ENCODE measurements around the gene CLNK. TPM values are rescaled to one million over a fixed set of nuclear protein-coding genes. Genes with fewer than 3 reads are reported as not detected.

The CLNK gene
- total and polyA plus RNA-seq, 4 donors: under 0.01 to 0.01 (median under 0.01) TPM; not detected in 1

DNA sequence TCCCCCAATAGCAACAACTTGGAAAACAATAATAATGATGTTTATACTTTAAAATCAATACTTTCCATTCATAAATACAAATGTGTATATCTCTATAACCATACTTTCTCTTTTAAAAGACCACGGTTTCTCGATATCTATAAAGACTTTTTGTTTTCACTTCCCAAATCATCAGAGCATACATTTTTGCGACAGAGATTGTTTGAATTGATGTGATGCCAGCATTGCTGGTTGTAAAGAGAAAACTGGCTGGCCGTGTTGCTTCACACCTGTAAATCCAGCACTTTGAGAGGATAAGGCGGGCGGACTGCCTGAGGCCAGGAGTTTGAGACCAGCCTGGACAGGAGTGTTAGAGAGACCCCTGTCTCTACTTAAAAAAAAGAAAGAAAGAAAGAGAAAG is 149.7 kb downstream of the CLNK start:
- Histone ChIP-seq H3K4me3 (ENCODE audit: low read depth in 1 of 3, low read length in 3 of 3) (no peak overlapping the region), H3K9ac (ENCODE audit: low read depth in 1 of 2, low read length in 2 of 2) (no peak overlapping the region), H3K4me1 (ENCODE audit: control insufficient read depth in 4 of 4, insufficient read depth in 4 of 4, low read length in 3 of 4) (no peaks in the 10 kb centered on the region), H3K27ac (ENCODE audit: low read depth in 1 of 2, low read length in 2 of 2) (no peak overlapping the region), H3K27me3 (ENCODE audit: control insufficient read depth in 4 of 4, insufficient read depth in 4 of 4, low read length in 3 of 4) (peaks cover 0 to 3% (median 0%) of the 10 kb centered on the region in 4 donors), H3K36me3 (ENCODE audit: control insufficient read depth in 4 of 4, insufficient read depth in 3 of 4, low read depth in 1 of 4, low read length in 3 of 4) (no peaks in the 10 kb centered on the region), H3K9me3 (ENCODE audit: control insufficient read depth in 4 of 4, low read length in 3 of 4) (no peaks in the 10 kb centered on the region)
- 74% methylated on average over 6 of the region's 6 CpGs for WGBS
- TF ChIP-seq YY1 (IDR thresholded peaks at IDR 0.05) (no peak), HNF4A (conservative IDR thresholded peaks at IDR 0.05) (no peak), GABPA (IDR thresholded peaks at IDR 0.05 in 1 of 2, conservative IDR thresholded peaks at IDR 0.05 in 1 of 2) (no peak), HNF4G (IDR thresholded peaks at IDR 0.05) (no peak)
- TF ChIP-seq, protein P1, sequence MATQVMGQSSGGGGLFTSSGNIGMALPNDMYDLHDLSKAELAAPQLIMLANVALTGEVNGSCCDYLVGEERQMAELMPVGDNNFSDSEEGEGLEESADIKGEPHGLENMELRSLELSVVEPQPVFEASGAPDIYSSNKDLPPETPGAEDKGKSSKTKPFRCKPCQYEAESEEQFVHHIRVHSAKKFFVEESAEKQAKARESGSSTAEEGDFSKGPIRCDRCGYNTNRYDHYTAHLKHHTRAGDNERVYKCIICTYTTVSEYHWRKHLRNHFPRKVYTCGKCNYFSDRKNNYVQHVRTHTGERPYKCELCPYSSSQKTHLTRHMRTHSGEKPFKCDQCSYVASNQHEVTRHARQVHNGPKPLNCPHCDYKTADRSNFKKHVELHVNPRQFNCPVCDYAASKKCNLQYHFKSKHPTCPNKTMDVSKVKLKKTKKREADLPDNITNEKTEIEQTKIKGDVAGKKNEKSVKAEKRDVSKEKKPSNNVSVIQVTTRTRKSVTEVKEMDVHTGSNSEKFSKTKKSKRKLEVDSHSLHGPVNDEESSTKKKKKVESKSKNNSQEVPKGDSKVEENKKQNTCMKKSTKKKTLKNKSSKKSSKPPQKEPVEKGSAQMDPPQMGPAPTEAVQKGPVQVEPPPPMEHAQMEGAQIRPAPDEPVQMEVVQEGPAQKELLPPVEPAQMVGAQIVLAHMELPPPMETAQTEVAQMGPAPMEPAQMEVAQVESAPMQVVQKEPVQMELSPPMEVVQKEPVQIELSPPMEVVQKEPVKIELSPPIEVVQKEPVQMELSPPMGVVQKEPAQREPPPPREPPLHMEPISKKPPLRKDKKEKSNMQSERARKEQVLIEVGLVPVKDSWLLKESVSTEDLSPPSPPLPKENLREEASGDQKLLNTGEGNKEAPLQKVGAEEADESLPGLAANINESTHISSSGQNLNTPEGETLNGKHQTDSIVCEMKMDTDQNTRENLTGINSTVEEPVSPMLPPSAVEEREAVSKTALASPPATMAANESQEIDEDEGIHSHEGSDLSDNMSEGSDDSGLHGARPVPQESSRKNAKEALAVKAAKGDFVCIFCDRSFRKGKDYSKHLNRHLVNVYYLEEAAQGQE (IDR thresholded peaks at IDR 0.05): no peak
- TF ChIP-seq, protein P2, sequence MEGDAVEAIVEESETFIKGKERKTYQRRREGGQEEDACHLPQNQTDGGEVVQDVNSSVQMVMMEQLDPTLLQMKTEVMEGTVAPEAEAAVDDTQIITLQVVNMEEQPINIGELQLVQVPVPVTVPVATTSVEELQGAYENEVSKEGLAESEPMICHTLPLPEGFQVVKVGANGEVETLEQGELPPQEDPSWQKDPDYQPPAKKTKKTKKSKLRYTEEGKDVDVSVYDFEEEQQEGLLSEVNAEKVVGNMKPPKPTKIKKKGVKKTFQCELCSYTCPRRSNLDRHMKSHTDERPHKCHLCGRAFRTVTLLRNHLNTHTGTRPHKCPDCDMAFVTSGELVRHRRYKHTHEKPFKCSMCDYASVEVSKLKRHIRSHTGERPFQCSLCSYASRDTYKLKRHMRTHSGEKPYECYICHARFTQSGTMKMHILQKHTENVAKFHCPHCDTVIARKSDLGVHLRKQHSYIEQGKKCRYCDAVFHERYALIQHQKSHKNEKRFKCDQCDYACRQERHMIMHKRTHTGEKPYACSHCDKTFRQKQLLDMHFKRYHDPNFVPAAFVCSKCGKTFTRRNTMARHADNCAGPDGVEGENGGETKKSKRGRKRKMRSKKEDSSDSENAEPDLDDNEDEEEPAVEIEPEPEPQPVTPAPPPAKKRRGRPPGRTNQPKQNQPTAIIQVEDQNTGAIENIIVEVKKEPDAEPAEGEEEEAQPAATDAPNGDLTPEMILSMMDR (IDR thresholded peaks at IDR 0.05; ENCODE audit: low read depth, low read length, missing input control): no peak
- no peak for DNase-seq (ENCODE audit: low spot score)

DNA sequence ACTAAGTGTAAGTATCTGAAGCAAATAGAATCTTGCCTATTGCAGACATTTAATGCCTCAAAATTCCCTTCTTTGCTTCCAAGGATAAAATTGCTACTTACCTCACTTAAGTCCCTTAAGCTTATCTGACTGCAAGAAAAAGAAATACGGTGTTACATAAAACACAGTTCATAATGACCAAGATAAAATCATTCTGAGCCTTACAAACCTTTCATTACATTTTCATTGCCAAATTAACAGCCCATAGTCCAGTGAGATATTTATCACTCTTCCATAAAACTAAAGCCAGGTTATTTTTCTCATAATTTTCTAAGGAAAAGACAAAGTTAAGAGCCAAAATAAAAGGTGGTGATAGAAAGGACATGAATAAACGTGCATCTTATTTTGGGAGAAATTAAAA is 152.4 kb downstream of the CLNK start:
- WGBS: 80% methylated on average over 2 of the region's 2 CpGs

More for the DNA sequence above, 152.4 kb downstream of the CLNK start:
- no peak for TF ChIP-seq SP1 (IDR thresholded peaks at IDR 0.05)
- no peak for TF ChIP-seq RAD21 (IDR thresholded peaks at IDR 0.05)
- TF ChIP-seq, protein P1 (IDR thresholded peaks at IDR 0.05): no peak
- TF ChIP-seq YY1 (IDR thresholded peaks at IDR 0.05): no peak
- TF ChIP-seq RXRA (IDR thresholded peaks at IDR 0.05): no peak
- TF ChIP-seq, protein P3, sequence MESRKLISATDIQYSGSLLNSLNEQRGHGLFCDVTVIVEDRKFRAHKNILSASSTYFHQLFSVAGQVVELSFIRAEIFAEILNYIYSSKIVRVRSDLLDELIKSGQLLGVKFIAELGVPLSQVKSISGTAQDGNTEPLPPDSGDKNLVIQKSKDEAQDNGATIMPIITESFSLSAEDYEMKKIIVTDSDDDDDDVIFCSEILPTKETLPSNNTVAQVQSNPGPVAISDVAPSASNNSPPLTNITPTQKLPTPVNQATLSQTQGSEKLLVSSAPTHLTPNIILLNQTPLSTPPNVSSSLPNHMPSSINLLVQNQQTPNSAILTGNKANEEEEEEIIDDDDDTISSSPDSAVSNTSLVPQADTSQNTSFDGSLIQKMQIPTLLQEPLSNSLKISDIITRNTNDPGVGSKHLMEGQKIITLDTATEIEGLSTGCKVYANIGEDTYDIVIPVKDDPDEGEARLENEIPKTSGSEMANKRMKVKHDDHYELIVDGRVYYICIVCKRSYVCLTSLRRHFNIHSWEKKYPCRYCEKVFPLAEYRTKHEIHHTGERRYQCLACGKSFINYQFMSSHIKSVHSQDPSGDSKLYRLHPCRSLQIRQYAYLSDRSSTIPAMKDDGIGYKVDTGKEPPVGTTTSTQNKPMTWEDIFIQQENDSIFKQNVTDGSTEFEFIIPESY (IDR thresholded peaks at IDR 0.05): no peak
- no peak for TF ChIP-seq JUND (IDR thresholded peaks at IDR 0.05)
- no peak for TF ChIP-seq NR2F2 (IDR thresholded peaks at IDR 0.05)
- TF ChIP-seq, protein P2 (IDR thresholded peaks at IDR 0.05; ENCODE audit: low read depth, low read length, missing input control): no peak
- TF ChIP-seq, protein P4, sequence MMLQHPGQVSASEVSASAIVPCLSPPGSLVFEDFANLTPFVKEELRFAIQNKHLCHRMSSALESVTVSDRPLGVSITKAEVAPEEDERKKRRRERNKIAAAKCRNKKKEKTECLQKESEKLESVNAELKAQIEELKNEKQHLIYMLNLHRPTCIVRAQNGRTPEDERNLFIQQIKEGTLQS (IDR thresholded peaks at IDR 0.05): no peak
- TF ChIP-seq GABPA (IDR thresholded peaks at IDR 0.05 in 1 of 2, conservative IDR thresholded peaks at IDR 0.05 in 1 of 2): no peak
- TF ChIP-seq HNF4G (IDR thresholded peaks at IDR 0.05): no peak
- no peak for TF ChIP-seq TAF1 (conservative IDR thresholded peaks at IDR 0.05)
- TF ChIP-seq FOXA1 (IDR thresholded peaks at IDR 0.05): no peak
- no peak overlapping the region for H3K27ac ChIP-seq (ENCODE audit: low read depth in 1 of 2, low read length in 2 of 2)
- H3K4me3 ChIP-seq (ENCODE audit: low read depth in 1 of 3, low read length in 3 of 3): no peak overlapping the region
- H3K27me3 ChIP-seq (ENCODE audit: control insufficient read depth in 4 of 4, insufficient read depth in 4 of 4, low read length in 3 of 4): no peaks in the 10 kb centered on the region
- no peaks in the 10 kb centered on the region for H3K9me3 ChIP-seq (ENCODE audit: control insufficient read depth in 4 of 4, low read length in 3 of 4)
- H3K9ac ChIP-seq (ENCODE audit: low read depth in 1 of 2, low read length in 2 of 2): no peak overlapping the region
- DNase-seq (ENCODE audit: low spot score): no peak
- H3K4me1 ChIP-seq (ENCODE audit: control insufficient read depth in 4 of 4, insufficient read depth in 4 of 4, low read length in 3 of 4): no peaks in the 10 kb centered on the region
- no peaks in the 10 kb centered on the region for H3K36me3 ChIP-seq (ENCODE audit: control insufficient read depth in 4 of 4, insufficient read depth in 3 of 4, low read depth in 1 of 4, low read length in 3 of 4)
